ENCODE data around the gene FOXA2. TPM values are rescaled to one million over a fixed set of nuclear protein-coding genes. Genes with fewer than 3 reads are reported as not detected.
A peak's percentile ranks its signal among the peaks of the same experiment; 100 is the strongest.

The FOXA2 gene
- not detected for total RNA-seq

DNA sequence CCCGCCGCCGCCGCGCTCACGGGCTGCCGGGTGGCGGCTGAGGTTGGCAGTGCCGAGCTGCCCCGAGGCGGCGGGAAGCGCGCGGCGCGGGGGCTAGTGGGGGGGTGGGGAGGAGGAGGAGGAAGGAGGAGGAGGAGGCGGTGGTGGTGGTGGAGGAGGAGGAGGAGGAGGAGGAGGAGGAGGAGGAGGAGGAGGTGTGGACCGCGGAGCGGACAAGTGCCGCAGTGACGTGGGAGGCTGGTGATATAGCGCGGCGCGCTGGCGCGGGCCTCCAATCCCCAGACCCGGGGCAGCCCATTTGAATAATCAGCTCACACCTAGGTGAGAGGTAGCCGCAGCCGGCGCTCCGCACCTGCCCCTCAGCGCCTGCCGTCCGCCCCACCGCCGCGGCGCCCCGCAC lies at the start of gene FOXA2:
FOXA2 (minus strand) TSS at position 51 of the 400 bp plus-strand sequence. CDS start 294 bp downstream, outside the sequence.
- no peak for DNase-seq (ENCODE audit: low spot score in 2 of 2)
- 4% methylated on average over 24 of the region's 42 CpGs for WGBS
- Histone ChIP-seq H3K36me3 (no peaks in the 10 kb centered on the region), H3K4me3 (peak within 1 kb of the TSS; percentile 27), H3K4me1 (peaks cover 30% of the 10 kb centered on the region), H3K9me3 (no peaks in the 10 kb centered on the region), H3K27ac (no peak within 1 kb of the TSS), H3K27me3 (peaks cover 98% of the 10 kb centered on the region)
- TF ChIP-seq, protein P1, sequence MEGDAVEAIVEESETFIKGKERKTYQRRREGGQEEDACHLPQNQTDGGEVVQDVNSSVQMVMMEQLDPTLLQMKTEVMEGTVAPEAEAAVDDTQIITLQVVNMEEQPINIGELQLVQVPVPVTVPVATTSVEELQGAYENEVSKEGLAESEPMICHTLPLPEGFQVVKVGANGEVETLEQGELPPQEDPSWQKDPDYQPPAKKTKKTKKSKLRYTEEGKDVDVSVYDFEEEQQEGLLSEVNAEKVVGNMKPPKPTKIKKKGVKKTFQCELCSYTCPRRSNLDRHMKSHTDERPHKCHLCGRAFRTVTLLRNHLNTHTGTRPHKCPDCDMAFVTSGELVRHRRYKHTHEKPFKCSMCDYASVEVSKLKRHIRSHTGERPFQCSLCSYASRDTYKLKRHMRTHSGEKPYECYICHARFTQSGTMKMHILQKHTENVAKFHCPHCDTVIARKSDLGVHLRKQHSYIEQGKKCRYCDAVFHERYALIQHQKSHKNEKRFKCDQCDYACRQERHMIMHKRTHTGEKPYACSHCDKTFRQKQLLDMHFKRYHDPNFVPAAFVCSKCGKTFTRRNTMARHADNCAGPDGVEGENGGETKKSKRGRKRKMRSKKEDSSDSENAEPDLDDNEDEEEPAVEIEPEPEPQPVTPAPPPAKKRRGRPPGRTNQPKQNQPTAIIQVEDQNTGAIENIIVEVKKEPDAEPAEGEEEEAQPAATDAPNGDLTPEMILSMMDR (IDR thresholded peaks at IDR 0.05): no peak
- TF ChIP-seq EP300 (IDR thresholded peaks at IDR 0.05): no peak
- no peak for TF ChIP-seq POLR2AphosphoS5 (IDR thresholded peaks at IDR 0.05)
- TF ChIP-seq POLR2A (IDR thresholded peaks at IDR 0.05): no peak

DNA sequence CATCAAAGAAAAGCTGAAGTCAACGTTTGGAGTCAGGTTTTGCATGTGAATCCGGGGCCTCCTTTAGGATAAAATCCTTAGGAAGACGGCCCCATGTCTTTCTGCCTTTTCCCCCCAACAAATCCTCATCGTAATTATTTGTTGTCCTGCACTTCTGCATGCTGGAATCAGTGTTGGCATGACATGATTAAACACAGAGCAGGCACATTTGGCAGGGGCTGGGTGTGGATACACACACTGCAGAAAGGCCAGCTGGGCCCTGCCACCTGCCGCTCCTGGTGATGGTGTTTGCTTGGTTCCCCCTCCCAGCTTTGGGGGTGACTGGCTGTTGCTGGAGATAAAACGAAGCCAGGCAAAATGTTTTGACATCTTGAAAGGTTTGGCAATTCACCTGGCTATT lies 46.3 kb upstream of the FOXA2 start:
- TF ChIP-seq POLR2A (IDR thresholded peaks at IDR 0.05) (no peak), POLR2AphosphoS5 (IDR thresholded peaks at IDR 0.05) (no peak)
- Histone ChIP-seq H3K9me3 (no peaks in the 10 kb centered on the region), H3K27ac (no peak overlapping the region), H3K27me3 (no peaks in the 10 kb centered on the region), H3K36me3 (no peaks in the 10 kb centered on the region), H3K4me3 (no peak overlapping the region), H3K4me1 (no peaks in the 10 kb centered on the region)
- DNase-seq (ENCODE audit: low spot score in 2 of 2): no peak
- 61% methylated on average over 6 of the region's 6 CpGs for WGBS

DNA sequence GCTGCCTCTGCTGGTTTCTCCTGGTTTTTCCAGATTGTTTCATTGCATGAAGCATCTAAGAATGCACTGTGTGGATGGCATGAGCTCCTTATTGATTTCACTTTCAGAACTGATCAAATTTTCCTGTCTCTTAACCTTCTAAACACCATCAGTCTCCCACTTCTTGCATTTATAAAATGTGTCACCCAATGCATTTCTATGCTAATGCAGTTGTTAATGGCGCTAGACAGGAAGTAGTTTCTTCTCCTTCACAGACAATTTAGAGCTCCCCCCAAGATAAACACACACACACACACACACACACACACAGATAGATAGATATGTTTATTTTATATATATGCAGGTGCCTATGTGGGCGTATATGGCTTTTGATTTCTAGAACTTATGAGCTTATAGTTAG lies 45.6 kb upstream of the FOXA2 start:
- WGBS: 86% methylated on average over 2 of the region's 2 CpGs
- no peaks in the 10 kb centered on the region for H3K36me3 ChIP-seq

DNA sequence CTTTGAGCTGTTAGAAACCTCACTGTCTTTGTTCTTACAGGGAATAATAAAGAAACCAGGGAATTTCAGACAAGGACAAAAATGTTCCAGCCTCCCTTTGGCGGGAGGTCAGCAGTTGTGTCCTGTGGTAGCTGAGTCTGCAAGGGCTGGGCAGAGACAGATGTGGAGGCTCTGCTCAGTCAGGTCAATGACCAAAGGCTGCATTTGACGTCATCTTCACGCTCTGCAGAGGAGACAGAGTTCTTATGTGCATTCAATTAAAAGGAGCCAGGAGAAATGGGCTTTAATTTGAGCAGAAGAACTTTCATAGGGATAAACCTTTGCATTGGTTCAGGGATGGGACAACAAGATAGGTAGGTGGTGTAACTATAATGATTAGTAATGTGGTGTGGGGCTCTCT lies 45.1 kb upstream of the FOXA2 start:
- H3K36me3 ChIP-seq: no peaks in the 10 kb centered on the region
- H3K9me3 ChIP-seq: no peaks in the 10 kb centered on the region
- WGBS: 74% methylated on average over 3 of the region's 3 CpGs
- TF ChIP-seq, protein P1 (IDR thresholded peaks at IDR 0.05): no peak
- no peak for TF ChIP-seq POLR2A (IDR thresholded peaks at IDR 0.05)
- no peak for TF ChIP-seq EP300 (IDR thresholded peaks at IDR 0.05)
- no peak for TF ChIP-seq POLR2AphosphoS5 (IDR thresholded peaks at IDR 0.05)
- no peak overlapping the region for H3K27ac ChIP-seq
- DNase-seq (ENCODE audit: low spot score in 2 of 2): no peak
- no peak overlapping the region for H3K4me3 ChIP-seq
- H3K27me3 ChIP-seq: no peaks in the 10 kb centered on the region
- no peaks in the 10 kb centered on the region for H3K4me1 ChIP-seq

More for the DNA sequence above, 45.6 kb upstream of the FOXA2 start:
- Histone ChIP-seq H3K27me3 (no peaks in the 10 kb centered on the region), H3K27ac (no peak overlapping the region), H3K4me3 (no peak overlapping the region), H3K9me3 (no peaks in the 10 kb centered on the region), H3K4me1 (no peaks in the 10 kb centered on the region)
- no peak for TF ChIP-seq POLR2AphosphoS5 (IDR thresholded peaks at IDR 0.05)
- TF ChIP-seq, protein P1 (IDR thresholded peaks at IDR 0.05): no peak
- TF ChIP-seq POLR2A (IDR thresholded peaks at IDR 0.05): no peak
- TF ChIP-seq EP300 (IDR thresholded peaks at IDR 0.05): no peak
- DNase-seq (ENCODE audit: low spot score in 2 of 2): no peak

DNA sequence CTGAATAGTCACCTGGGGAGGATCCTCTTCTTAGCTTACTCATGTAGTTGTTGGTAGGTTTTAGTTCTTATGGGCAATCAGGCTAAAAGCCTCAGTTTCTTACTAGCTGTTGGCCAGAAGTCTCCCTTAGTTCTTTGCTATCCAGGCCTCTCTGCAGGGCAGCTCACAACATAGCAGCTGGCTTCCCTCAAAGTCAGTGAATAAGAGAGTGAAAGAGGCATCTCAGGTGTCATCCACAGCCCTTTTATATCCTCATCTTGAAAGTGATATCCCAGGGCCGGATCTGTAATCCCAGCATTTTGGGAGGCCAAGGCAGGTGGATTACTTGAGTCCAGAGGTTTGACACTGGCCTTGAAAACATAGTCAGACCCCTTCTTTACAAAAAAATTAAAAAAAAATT lies 42.1 kb upstream of the FOXA2 start:
- Histone ChIP-seq H3K4me3 (no peak overlapping the region), H3K27ac (no peak overlapping the region), H3K9me3 (no peaks in the 10 kb centered on the region), H3K4me1 (no peaks in the 10 kb centered on the region), H3K36me3 (no peaks in the 10 kb centered on the region), H3K27me3 (peaks cover 4% of the 10 kb centered on the region)
- WGBS: 79% methylated on average over 1 of the region's 1 CpG
- no peak for TF ChIP-seq POLR2AphosphoS5 (IDR thresholded peaks at IDR 0.05)
- TF ChIP-seq, protein P1 (IDR thresholded peaks at IDR 0.05): no peak
- no peak for TF ChIP-seq POLR2A (IDR thresholded peaks at IDR 0.05)
- no peak for TF ChIP-seq EP300 (IDR thresholded peaks at IDR 0.05)
- DNase-seq (ENCODE audit: low spot score in 2 of 2): no peak

DNA sequence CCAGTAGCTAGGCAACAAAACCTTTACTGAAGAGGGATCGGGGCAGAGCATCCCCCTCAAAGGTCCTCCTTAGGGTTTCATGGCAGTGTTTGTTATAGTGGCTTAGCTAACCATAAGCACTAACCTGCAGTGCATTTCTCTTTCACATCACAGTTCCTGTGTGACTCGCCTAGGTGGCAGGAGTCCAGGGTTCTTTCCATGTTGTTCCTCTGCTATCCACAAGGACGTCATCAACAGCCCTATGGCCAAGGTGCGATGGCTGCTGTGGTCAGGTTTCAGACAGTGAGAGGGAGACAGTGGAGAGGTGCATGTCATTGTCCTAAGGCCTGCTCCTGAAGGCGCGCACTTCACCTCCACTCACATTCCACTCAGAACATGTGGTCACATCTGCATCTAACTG lies 38.8 kb upstream of the FOXA2 start:
- H3K4me1 ChIP-seq: no peaks in the 10 kb centered on the region
- no peak for DNase-seq (ENCODE audit: low spot score in 2 of 2)
- H3K27me3 ChIP-seq: peaks cover 21% of the 10 kb centered on the region
- no peak overlapping the region for H3K27ac ChIP-seq
- no peak for TF ChIP-seq EP300 (IDR thresholded peaks at IDR 0.05)
- TF ChIP-seq, protein P1 (IDR thresholded peaks at IDR 0.05): no peak
- no peak for TF ChIP-seq POLR2A (IDR thresholded peaks at IDR 0.05)
- TF ChIP-seq POLR2AphosphoS5 (IDR thresholded peaks at IDR 0.05): no peak
- H3K36me3 ChIP-seq: no peaks in the 10 kb centered on the region
- H3K4me3 ChIP-seq: no peak overlapping the region
- 73% methylated on average over 6 of the region's 6 CpGs for WGBS
- no peaks in the 10 kb centered on the region for H3K9me3 ChIP-seq
